ENCODE results near the gene DESI2.

DESI2 gene

GRCh38 chr1:244702620-244703019 is 49.7 kb downstream of the DESI2 start:
- no peak for ATAC-seq (replicated peaks)
- Mint-ChIP-seq H3K27ac (no peak overlapping the region), H3K36me3 (ENCODE audit: insufficient read depth) (peaks cover 34% of the 10 kb centered on the region), H3K9me3 (no peaks in the 10 kb centered on the region), H3K27me3 (no peaks in the 10 kb centered on the region), H3K4me3 (no peak overlapping the region), H3K4me1 (ENCODE audit: low read depth in 2 of 2) (no peaks in the 10 kb centered on the region)
- no peak for DNase-seq

- DNase-seq = no peak
- Mint-ChIP-seq H3K4me1 (ENCODE audit: low read depth in 2 of 2) (no peaks in the 10 kb centered on the region), H3K4me3 (no peak overlapping the region), H3K9me3 (no peaks in the 10 kb centered on the region), H3K27ac (no peak overlapping the region), H3K27me3 (no peaks in the 10 kb centered on the region), H3K36me3 (ENCODE audit: insufficient read depth) (peaks cover 31% of the 10 kb centered on the region)
- no peak for ATAC-seq (replicated peaks)
These were observed 51.2 kb downstream of the DESI2 start for GRCh38 chr1:244704107-244704506.

DNA sequence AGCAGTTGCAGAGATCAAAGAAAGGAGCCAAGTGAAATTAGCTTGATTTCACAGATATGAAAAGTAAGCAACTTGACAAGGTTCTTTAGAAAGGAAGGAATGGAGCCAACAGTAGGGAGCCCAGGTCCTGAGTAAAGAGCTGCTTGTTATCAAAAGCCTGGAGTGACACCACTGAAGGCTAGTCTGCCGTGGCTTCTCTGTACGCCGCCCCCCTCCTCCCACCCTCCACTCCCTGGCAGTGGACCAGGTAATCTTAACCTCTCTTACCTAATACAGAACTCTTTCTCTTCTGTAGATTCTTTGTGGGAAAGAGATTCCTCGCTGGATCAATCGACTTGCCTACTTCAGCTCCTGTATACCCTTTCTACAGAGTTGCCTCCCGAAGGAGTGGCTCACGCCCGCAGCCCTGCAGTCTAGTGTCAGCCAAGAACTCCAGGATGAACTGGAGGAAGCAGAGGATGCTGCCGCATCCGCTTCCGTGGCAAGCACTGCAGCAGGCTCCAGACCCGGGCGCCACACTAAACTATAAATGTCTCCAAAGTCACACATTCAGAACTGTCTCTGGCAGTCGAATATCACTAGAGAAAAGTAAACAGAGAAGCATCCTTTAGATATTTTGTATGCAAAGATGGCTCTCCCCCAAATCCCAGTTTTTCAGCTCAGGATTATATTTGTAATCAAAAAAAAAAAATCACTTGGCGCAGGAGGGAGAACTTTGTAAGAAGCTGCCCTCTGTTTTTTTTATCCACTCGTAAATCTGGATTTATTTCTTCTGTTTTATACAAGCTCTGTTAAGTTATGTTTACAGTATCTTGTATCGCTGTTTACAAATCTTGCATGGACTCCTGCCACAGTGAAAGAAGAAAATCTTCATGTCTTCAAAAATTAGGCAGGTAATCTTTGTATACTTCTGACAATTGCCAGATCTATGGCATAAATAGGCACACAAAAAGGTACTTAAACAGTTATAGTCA is 52.6 kb downstream of the DESI2 start:
- H3K4me1 Mint-ChIP-seq (ENCODE audit: low read depth in 2 of 2) = no peaks in the 10 kb centered on the region
- no peak for DNase-seq
- H3K9me3 Mint-ChIP-seq = no peaks in the 10 kb centered on the region
- H3K36me3 Mint-ChIP-seq (ENCODE audit: insufficient read depth) = peaks cover 20% of the 10 kb centered on the region
- H3K4me3 Mint-ChIP-seq = no peak overlapping the region
- no peak for ATAC-seq (replicated peaks)
- H3K27ac Mint-ChIP-seq = peak overlapping the region in 1 of 2 donors; percentile 27
- no peaks in the 10 kb centered on the region for H3K27me3 Mint-ChIP-seq

- Mint-ChIP-seq H3K36me3 (ENCODE audit: insufficient read depth) (peaks cover 18% of the 10 kb centered on the region), H3K27ac (no peak overlapping the region), H3K27me3 (no peaks in the 10 kb centered on the region), H3K9me3 (no peaks in the 10 kb centered on the region), H3K4me3 (no peak overlapping the region), H3K4me1 (ENCODE audit: low read depth in 2 of 2) (peaks cover 2 to 6% of the 10 kb centered on the region in 2 donors)
- DNase-seq (no peak), ATAC-seq (replicated peaks) (no peak)
These were observed 56.1 kb downstream of the DESI2 start for GRCh38 chr1:244709076-244709475.

DNA sequence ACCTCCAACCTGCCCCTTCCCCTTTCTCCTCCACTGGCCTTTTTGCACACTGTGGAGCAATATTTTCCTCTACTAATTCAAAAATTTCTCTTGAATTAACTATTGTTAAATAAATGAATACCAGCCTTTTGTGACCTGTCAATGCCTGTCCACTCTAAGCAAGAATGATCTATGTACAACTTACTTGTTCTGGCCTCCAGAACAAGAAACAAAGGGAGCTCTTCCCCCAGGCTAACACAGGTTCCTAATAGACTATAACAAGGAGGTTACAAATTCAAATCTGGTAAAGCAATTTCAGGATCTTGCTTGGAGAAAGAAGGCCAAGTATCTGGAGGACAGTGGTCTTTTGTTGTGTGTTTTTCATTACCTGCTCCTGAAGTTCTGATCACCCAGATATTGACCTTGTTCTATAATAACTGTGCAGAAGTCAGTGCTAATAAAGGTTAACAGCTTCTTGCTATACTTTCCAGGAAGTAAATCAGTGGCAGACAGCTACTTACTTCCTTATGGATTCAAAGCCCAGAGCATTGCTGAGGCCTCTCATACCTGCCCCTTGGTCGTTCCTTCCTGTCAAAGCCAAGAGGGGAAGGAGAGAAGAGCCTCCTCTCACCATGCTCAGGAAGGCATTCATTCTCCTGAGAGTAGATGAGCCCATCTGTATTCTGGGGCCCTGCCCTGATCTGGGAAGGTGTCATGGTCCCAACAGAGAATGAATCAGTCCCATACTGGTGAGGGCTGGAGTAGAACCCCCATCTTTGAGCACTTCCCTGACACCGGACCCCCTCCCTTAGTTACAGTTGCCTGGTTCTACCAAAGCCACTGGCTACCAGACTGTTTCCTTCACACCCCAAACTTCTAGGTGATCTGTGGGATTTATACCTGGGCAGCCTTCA is 56.8 kb downstream of the DESI2 start:
- Mint-ChIP-seq H3K4me1 (ENCODE audit: low read depth in 2 of 2) (peaks cover 2 to 6% of the 10 kb centered on the region in 2 donors), H3K27me3 (no peaks in the 10 kb centered on the region), H3K9me3 (no peaks in the 10 kb centered on the region), H3K27ac (peak overlapping the region in 1 of 2 donors; percentile 56), H3K4me3 (no peak overlapping the region), H3K36me3 (ENCODE audit: insufficient read depth) (peaks cover 14% of the 10 kb centered on the region)
- DNase-seq = no peak
- ATAC-seq (replicated peaks) = no peak

GRCh38 chr1:244710474-244711062 is 57.6 kb downstream of the DESI2 start:
- DNase-seq = no peak
- Mint-ChIP-seq H3K9me3 (no peaks in the 10 kb centered on the region), H3K27ac (peak overlapping the region in 1 of 2 donors; percentile 56), H3K36me3 (ENCODE audit: insufficient read depth) (peaks cover 9% of the 10 kb centered on the region), H3K4me1 (ENCODE audit: low read depth in 2 of 2) (peaks cover 2 to 6% of the 10 kb centered on the region in 2 donors), H3K27me3 (no peaks in the 10 kb centered on the region), H3K4me3 (no peak overlapping the region)
- no peak for ATAC-seq (replicated peaks)

DNA sequence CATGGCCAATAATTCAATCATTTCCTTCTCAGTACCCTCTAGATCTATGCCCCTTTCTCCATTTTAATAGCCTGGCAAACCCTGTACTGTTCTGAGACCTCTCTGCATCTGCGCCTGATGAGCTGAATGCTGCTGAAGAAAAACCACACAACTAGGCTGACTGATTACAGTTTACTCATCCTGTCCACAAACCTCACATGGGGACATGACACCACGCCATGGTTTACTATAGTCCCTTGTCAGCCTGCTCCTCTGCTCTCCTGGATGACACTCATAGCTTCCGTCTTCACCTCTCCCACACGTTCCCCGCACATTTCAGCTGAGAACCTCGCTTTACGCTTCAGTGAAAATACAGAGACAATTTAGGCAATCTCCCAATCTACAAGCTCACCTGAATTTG is 59.7 kb downstream of the DESI2 start:
- Mint-ChIP-seq H3K9me3 (no peaks in the 10 kb centered on the region), H3K4me3 (no peak overlapping the region), H3K4me1 (ENCODE audit: low read depth in 2 of 2) (peaks cover 2 to 6% of the 10 kb centered on the region in 2 donors), H3K36me3 (ENCODE audit: insufficient read depth) (peaks cover 2% of the 10 kb centered on the region), H3K27me3 (no peaks in the 10 kb centered on the region), H3K27ac (no peak overlapping the region)
- DNase-seq (no peak), ATAC-seq (replicated peaks) (no peak)

DNA sequence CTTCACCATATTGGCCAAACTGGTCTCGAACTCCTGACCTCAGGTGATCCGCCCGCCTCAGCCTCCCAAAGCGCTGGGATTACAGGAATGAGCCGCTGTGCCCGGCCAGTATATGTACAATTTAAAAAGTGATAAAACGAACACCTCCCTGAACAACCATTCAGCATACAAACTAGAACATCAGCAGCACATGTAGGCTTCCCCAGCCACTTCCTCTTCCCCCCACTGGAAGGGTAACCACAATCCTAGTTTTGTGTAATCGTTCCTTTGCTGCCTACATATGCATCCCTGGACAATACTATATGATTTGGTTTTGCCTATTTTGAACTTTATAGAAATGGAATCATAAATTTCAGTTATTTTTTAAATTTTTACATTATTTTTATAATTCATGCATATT is 60.4 kb downstream of the DESI2 start:
- ATAC-seq (replicated peaks) (no peak), DNase-seq (no peak)
- Mint-ChIP-seq H3K36me3 (ENCODE audit: insufficient read depth) (peaks cover 2% of the 10 kb centered on the region), H3K4me3 (no peak overlapping the region), H3K27me3 (no peaks in the 10 kb centered on the region), H3K9me3 (no peaks in the 10 kb centered on the region), H3K27ac (no peak overlapping the region), H3K4me1 (ENCODE audit: low read depth in 2 of 2) (peaks cover 2 to 6% of the 10 kb centered on the region in 2 donors)

- Mint-ChIP-seq H3K4me1 (ENCODE audit: low read depth in 2 of 2) (peaks cover 7 to 16% of the 10 kb centered on the region in 2 donors), H3K4me3 (no peak overlapping the region), H3K27me3 (peaks cover 0 to 38% of the 10 kb centered on the region in 2 donors), H3K36me3 (ENCODE audit: insufficient read depth) (peaks cover 2% of the 10 kb centered on the region), H3K9me3 (no peaks in the 10 kb centered on the region), H3K27ac (no peak overlapping the region)
- ATAC-seq (replicated peaks) (no peak), DNase-seq (no peak)
These were observed 75.0 kb downstream of the DESI2 start for GRCh38 chr1:244727871-244728474.

GRCh38 chr1:244730153-244730933 is 77.4 kb downstream of the DESI2 start:
- H3K4me3 Mint-ChIP-seq = peak overlapping the region; percentile 87 to 88
- ATAC-seq (replicated peaks) = peak; percentile 77
- H3K27me3 Mint-ChIP-seq = peaks cover 0 to 40% of the 10 kb centered on the region in 2 donors
- peak in 2 of 3 experiments; percentile 3 to 7 for DNase-seq
- peaks cover 7 to 16% of the 10 kb centered on the region in 2 donors for H3K4me1 Mint-ChIP-seq (ENCODE audit: low read depth in 2 of 2)
- H3K36me3 Mint-ChIP-seq (ENCODE audit: insufficient read depth) = peaks cover 2% of the 10 kb centered on the region
- H3K9me3 Mint-ChIP-seq = no peaks in the 10 kb centered on the region
- H3K27ac Mint-ChIP-seq = peak overlapping the region; percentile 55 to 82

DNA sequence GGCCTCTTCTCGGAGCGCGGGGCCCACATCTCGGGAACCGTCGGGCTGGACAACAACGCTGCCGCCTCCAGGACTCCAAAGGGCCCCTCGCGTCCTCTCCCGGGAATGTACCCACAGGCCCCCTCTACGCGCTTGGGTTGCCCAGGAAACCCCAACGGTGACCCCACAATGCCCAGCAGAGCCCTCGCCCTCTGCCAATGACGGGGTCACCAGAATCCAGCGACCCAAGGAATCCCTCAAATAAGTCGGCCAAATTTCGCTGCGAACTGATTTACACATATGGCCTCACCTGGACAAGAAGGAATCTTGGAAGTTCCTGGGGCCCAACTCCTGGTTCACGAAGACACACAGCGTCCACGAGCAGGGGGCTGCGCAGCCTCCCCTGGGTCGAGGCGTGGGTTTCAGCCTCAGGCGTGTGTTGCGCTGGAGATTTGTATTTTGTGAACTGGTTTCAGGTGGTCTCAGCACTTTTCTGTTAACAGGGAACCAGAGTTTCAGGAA is 78.1 kb downstream of the DESI2 start:
- peaks cover 0 to 40% of the 10 kb centered on the region in 2 donors for H3K27me3 Mint-ChIP-seq
- no peak for DNase-seq
- no peak for ATAC-seq (replicated peaks)
- peak overlapping the region; percentile 77 to 87 for H3K4me3 Mint-ChIP-seq
- H3K9me3 Mint-ChIP-seq = no peaks in the 10 kb centered on the region
- H3K36me3 Mint-ChIP-seq (ENCODE audit: insufficient read depth) = peaks cover 2% of the 10 kb centered on the region
- H3K4me1 Mint-ChIP-seq (ENCODE audit: low read depth in 2 of 2) = peaks cover 7 to 16% of the 10 kb centered on the region in 2 donors
- H3K27ac Mint-ChIP-seq = no peak overlapping the region

- Mint-ChIP-seq H3K27ac (no peak overlapping the region), H3K4me1 (ENCODE audit: low read depth in 2 of 2) (peaks cover 7 to 16% of the 10 kb centered on the region in 2 donors), H3K9me3 (no peaks in the 10 kb centered on the region), H3K4me3 (peak overlapping the region; percentile 77 to 87), H3K27me3 (peaks cover 0 to 40% of the 10 kb centered on the region in 2 donors), H3K36me3 (ENCODE audit: insufficient read depth) (no peaks in the 10 kb centered on the region)
- ATAC-seq (replicated peaks) (no peak), DNase-seq (no peak)
These were observed 78.7 kb downstream of the DESI2 start for GRCh38 chr1:244731651-244732050.
